K562 (cell line): ENCODE data around the gene NXPH4. TPM values are rescaled to one million over a fixed set of nuclear protein-coding genes. Genes with fewer than 3 reads are reported as not detected.

ENCODE experiments used
- IFI16 ChIP-seq: fragments of 250-450 bp; sonication (Bioruptor Pico); IDR thresholded peaks from 2 replicates; pipeline ENCODE4 v2.1.2; 2022; ENCODE audit warnings: mild to moderate bottlenecking, inconsistent platforms
- KDM2B ChIP-seq: fragments of 250-450 bp; sonication (Bioruptor Pico); IDR thresholded peaks from 2 replicates; pipeline ENCODE4 v1.8.0; 2021; ENCODE audit warnings: mild to moderate bottlenecking, moderate library complexity
- RCOR1 ChIP-seq, 2 experiments: IDR thresholded peaks; 2 replicates each; pipeline ENCODE4 v1.6.1; 2012; ENCODE audit warnings: low read depth in 2 of 2, low read length in 2 of 2, borderline replicate concordance in 1 of 2, improper control_type of control experiment in 1 of 2
- RFX7 ChIP-seq: fragments of 250-450 bp; sonication (Bioruptor Pico); IDR thresholded peaks from 2 replicates; pipeline ENCODE4 v1.5.1; 2021; ENCODE audit warnings: mild to moderate bottlenecking
- TBP ChIP-seq: optimal IDR thresholded peaks from 2 replicates; pipeline ENCODE3; 2011; ENCODE audit warnings: low read depth, low read length, improper control_type of control experiment
- ZBTB7A ChIP-seq: IDR thresholded peaks from 2 replicates; pipeline ENCODE4 v1.6.1; 2011; ENCODE audit warnings: low read depth, mild to moderate bottlenecking, low read length, moderate library complexity, borderline replicate concordance; ENCODE audit not compliant: control insufficient read depth
- ZNF696 ChIP-seq: fragments of 250-450 bp; sonication (Bioruptor Pico); conservative IDR thresholded peaks from 2 replicates; pipeline ENCODE4 v1.4.0; 2020; ENCODE audit warnings: mild to moderate bottlenecking, moderate library complexity
- polyA plus RNA-seq, 8 experiments: library from polyadenylated mRNA; depleted of rRNA in 4 of 8; stranded (reverse) in 5 of 8; unstranded in 3 of 8; fragments of >200 nt; fragmentation: Nextera tagmentation in 2 of 8; fragmentation: Illumina TruSeq in 1 of 8; extraction: Ambion mirVana in 2 of 8; extraction: Trizol in 1 of 8; gene quantifications; 2 replicates each; pipeline versions ENCODE4 v1.2.1 to v1.2.3, GENCODE V29; 2011 to 2014; ENCODE audit warnings: inconsistent platforms in 1 of 8, missing spikeins in 1 of 8
- total RNA-seq, 7 experiments: library from RNA; depleted of rRNA in 6 of 7; stranded (reverse); fragments of >200 nt in 6 of 7; fragmentation: Illumina TruSeq in 2 of 7; extraction: Trizol in 2 of 7; gene quantifications; 2 replicates each; pipeline versions ENCODE4 v1.2.1 to v1.2.3, GENCODE V29; 2011 to 2021; ENCODE audit warnings: low replicate concordance in 1 of 7
- TF ChIP-seq, protein P1 (sequence below): sonication (generic); formaldehyde crosslinking; IDR thresholded peaks from 2 replicates; pipeline ENCODE4 v1.8.0; 2022; ENCODE audit warnings: missing genetic modification reagents, mild to moderate bottlenecking, borderline replicate concordance

The NXPH4 gene
- total and polyA plus RNA-seq, 9 of the 15 experiments (the other 6 are each of a cell fraction or from before 2014, with no cell fraction given): 0.49 to 2.7 (median 1.1) TPM; not detected in 4

GRCh38 chr12:57237932-57238853 is 21.6 kb downstream of the NXPH4 start (continued):
- TF ChIP-seq KDM2B (0 out of 2 replicates have a peak, but pooled peaks have one; percentile 17), IFI16 (CRISPR knock-in tag) (no peak), ZNF696 (CRISPR knock-in tag) (no peak), RFX7 (CRISPR knock-in tag) (no peak), ZBTB7A (peak; percentile 45; the same call in 1 of the 2 replicates), TBP (no peak), RCOR1 (IDR thresholded peaks at IDR 0.05; ENCODE audit: borderline replicate concordance in 1 of 2, low read depth in 2 of 2, low read length in 2 of 2) (0 out of 4 replicates have a peak, but pooled peaks of 1 of the 2 experiments have one; percentile 14)
- TF ChIP-seq, protein P1, sequence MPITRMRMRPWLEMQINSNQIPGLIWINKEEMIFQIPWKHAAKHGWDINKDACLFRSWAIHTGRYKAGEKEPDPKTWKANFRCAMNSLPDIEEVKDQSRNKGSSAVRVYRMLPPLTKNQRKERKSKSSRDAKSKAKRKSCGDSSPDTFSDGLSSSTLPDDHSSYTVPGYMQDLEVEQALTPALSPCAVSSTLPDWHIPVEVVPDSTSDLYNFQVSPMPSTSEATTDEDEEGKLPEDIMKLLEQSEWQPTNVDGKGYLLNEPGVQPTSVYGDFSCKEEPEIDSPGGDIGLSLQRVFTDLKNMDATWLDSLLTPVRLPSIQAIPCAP: no peak
